ENCODE measurements around the gene TMC4.

The TMC4 gene

DNA sequence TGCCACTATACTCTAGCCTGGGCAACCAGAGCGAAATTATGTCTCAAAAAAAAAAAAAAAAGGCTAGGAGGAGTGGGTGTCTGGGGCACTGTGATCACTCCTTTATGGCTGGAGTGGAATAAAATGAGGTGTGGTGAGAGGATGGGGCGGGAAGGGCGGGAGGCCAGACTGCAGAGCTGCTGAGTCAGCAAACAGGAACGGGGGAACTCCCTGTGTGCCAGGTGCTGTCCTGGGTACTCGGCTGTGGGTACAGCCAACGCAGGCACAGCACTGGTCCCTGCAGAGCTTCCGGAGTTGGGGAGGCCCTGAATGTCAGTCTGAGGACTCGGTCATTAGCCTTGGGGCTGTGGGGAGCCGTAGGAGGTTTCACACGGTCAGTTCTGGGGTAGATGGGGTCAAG is 51.7 kb downstream of the TMC4 start:
- Histone ChIP-seq H3K4me1 (ENCODE audit: low read depth, poor library complexity, severe bottlenecking) (peaks cover 10% of the 10 kb centered on the region), H3K27me3 (ENCODE audit: insufficient read depth, low read depth) (no peaks in the 10 kb centered on the region), H2AFZ (ENCODE audit: low read depth) (no peak overlapping the region), H3K4me2 (no peak overlapping the region), H3K4me3 (IDR thresholded peaks at IDR 0.05; ENCODE audit: insufficient read depth, low read depth, low read length) (no peak overlapping the region), H3K9ac (no peak overlapping the region), H3K79me2 (ENCODE audit: insufficient read depth, low read depth) (peaks cover 16% of the 10 kb centered on the region), H3K36me3 (ENCODE audit: insufficient read depth) (no peaks in the 10 kb centered on the region; the same call in 1 of the 2 replicates), H4K20me1 (ENCODE audit: insufficient read depth) (no peaks in the 10 kb centered on the region), H3K27ac (no peak overlapping the region)
- no peak for TF ChIP-seq CTCF (conservative IDR thresholded peaks at IDR 0.05; ENCODE audit: low read depth, low read length)

DNA sequence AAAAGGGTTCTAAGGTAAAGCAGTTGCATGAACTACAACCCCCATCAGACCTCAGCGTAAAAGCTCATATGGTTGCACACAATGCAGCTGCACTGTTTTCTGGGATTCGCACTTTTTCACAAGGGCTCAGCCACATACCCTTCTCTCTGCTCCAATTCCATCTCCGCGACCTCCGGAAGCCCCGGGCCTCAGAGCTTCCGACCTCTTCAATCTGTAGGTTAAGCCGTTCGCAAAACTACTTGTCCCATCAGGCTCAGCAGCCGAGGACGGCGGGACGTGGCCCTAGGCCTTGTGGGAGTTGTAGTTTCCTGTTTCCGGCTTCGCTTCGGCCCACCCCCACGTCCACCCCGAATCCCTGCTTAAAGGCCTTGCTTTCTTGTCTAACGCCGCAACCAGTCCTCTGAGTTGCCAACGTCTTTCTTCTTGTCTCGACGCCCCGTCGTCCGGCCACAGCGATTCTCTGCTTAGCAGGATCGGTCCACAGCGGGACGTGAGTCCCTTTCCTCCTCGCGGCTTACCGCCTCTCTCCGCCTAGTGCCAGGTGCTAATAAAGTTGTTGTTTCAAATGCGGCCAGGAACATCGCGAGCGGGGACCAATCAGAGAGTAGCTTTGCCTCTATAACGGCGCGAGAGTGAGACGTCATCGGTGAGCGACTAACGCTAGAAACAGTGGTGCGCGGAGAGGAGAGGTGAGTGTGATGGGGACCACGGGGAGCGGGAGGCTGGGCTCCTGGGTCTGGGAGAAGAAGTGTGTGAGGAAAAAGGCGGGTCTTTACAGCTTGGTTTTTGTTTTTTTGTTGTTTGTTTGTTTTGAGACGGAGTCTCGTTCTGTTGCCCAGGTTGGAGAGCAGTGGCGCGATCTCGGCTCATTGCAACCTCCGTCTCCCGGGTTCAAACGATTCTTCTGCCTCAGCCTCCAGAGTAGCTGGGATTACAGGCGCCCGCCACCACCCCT is 57.6 kb downstream of the TMC4 start, which contains the start of the genes PRPF31 and TFPT:
Gene PRPF31 (plus strand): TSS at position 646 of the 955 bp plus-strand sequence. CDS start 2,525 bp downstream, outside the sequence.
Gene TFPT (minus strand): TSS at position 549 of the 955 bp plus-strand sequence. CDS start 388 bp downstream, at position 161.
- H4K20me1 ChIP-seq (ENCODE audit: insufficient read depth), result no peaks in the 10 kb centered on the region
- H2AFZ ChIP-seq (ENCODE audit: low read depth), result peak within 1 kb of the TSS; percentile 76; the same call in 1 of the 2 replicates
- H3K27me3 ChIP-seq (ENCODE audit: insufficient read depth, low read depth), result no peaks in the 10 kb centered on the region
- peaks cover 21% of the 10 kb centered on the region for H3K79me2 ChIP-seq (ENCODE audit: insufficient read depth, low read depth)
- TF ChIP-seq CTCF (conservative IDR thresholded peaks at IDR 0.05; ENCODE audit: low read depth, low read length), result no peak
- peak within 1 kb of the TSS; percentile 55 for H3K4me3 ChIP-seq (IDR thresholded peaks at IDR 0.05; ENCODE audit: insufficient read depth, low read depth, low read length)
- H3K9ac ChIP-seq, result peak within 1 kb of the TSS; percentile 74
- H3K4me2 ChIP-seq, result peak within 1 kb of the TSS; percentile 92
- peak within 1 kb of the TSS; percentile 70 for H3K27ac ChIP-seq
- no peaks in the 10 kb centered on the region for H3K36me3 ChIP-seq (ENCODE audit: insufficient read depth)
- H3K4me1 ChIP-seq (ENCODE audit: low read depth, poor library complexity, severe bottlenecking), result peaks cover 10% of the 10 kb centered on the region

GRCh38 chr19:54114340-54115108 is 58.4 kb downstream of the TMC4 start:
- Histone ChIP-seq H3K36me3 (ENCODE audit: insufficient read depth) (no peaks in the 10 kb centered on the region), H3K4me3 (IDR thresholded peaks at IDR 0.05; ENCODE audit: insufficient read depth, low read depth, low read length) (peak overlapping the region; percentile 55), H3K27ac (no peak overlapping the region), H2AFZ (ENCODE audit: low read depth) (peak overlapping the region; percentile 76; the same call in 1 of the 2 replicates), H3K4me2 (peak overlapping the region; percentile 92), H3K9ac (peak overlapping the region; percentile 74; the same call in 1 of the 2 replicates), H3K4me1 (ENCODE audit: low read depth, poor library complexity, severe bottlenecking) (peaks cover 10% of the 10 kb centered on the region), H3K79me2 (ENCODE audit: insufficient read depth, low read depth) (peaks cover 21% of the 10 kb centered on the region), H4K20me1 (ENCODE audit: insufficient read depth) (no peaks in the 10 kb centered on the region), H3K27me3 (ENCODE audit: insufficient read depth, low read depth) (no peaks in the 10 kb centered on the region)
- no peak for TF ChIP-seq CTCF (conservative IDR thresholded peaks at IDR 0.05; ENCODE audit: low read depth, low read length)
